Activated T-cell treated with anti-CD3 and anti-CD28 coated beads, Interleukin-2, amount 50 U/mL, for 72 hours (primary cell): ENCODE results near the gene ADAM20. TPM values are rescaled to one million over a fixed set of nuclear protein-coding genes. Genes with fewer than 3 reads are reported as not detected.
"Not testable (repeated sequence)": the region's sequence is repeated elsewhere in the genome, so short reads cannot be mapped to it uniquely, and the experiment has no call there.

ENCODE experiments used
- ATAC-seq, 2 donors: fragments of 150-1000 bp; cut with Tn5 transposase; replicated peaks in 1 of 2; 2 replicates each; pipeline ENCODE4 v1.10.0; 2021; ENCODE audit warnings: moderate library complexity in 2 of 2, mild to moderate bottlenecking in 1 of 2
- DNase-seq, 2 donors: peaks; one replicate each; pipeline ENCODE4 v3.0.0; 2021 to 2022; ENCODE audit warnings: mixed read lengths in 1 of 2
- H3K27ac Mint-ChIP-seq: one replicate; pipeline ENCODE4 v1.8.0; 2022; ENCODE audit warnings: mild to moderate bottlenecking, moderate library complexity, mixed read lengths
- H3K27me3 Mint-ChIP-seq: one replicate; pipeline ENCODE4 v1.8.0; 2022; ENCODE audit warnings: low read depth, mixed read lengths
- H3K36me3 Mint-ChIP-seq, 2 donors: one replicate each; pipeline ENCODE4 v1.8.0; 2022; ENCODE audit warnings: mixed read lengths in 2 of 2, mild to moderate bottlenecking in 1 of 2; ENCODE audit not compliant: insufficient read depth in 2 of 2
- H3K4me1 Mint-ChIP-seq: one replicate; pipeline ENCODE4 v1.8.0; 2022; ENCODE audit warnings: low read depth, mixed read lengths
- H3K4me3 Mint-ChIP-seq, 2 donors: one replicate each; pipeline ENCODE4 v1.8.0; 2022; ENCODE audit warnings: mild to moderate bottlenecking in 2 of 2, mixed read lengths in 2 of 2, moderate library complexity in 2 of 2
- H3K9me3 Mint-ChIP-seq, 2 donors: one replicate each; pipeline ENCODE4 v1.8.0; 2022; ENCODE audit warnings: mixed read lengths in 2 of 2
- total RNA-seq, 2 donors: library from RNA; stranded (reverse); gene quantifications; one replicate each; pipeline ENCODE4 v1.2.3, GENCODE V29; 2022

ADAM20 gene
- total RNA-seq, 2 donors from 2014 or later: 1.2 to 1.3 TPM

DNA sequence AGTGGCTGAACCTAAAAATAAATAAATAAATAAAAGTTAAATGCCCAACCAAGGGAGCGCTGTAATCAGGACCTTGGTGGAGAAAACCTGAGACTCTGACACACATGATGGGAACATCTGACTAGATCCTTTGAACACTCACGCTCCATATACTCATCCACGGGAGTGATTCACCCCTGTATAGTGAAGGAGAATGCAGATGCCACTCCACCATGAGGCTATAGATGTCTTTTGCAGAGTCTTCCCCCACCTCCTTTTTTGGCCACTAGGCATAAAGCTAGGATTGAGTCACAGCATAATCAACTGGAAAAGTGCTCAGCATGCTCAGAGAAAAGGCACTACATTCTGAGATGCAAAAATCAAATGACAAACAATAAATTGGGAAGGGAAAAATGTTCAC is 19.0 kb downstream of the ADAM20 start:
- H3K27me3 Mint-ChIP-seq: no peaks in the 10 kb centered on the region

DNA sequence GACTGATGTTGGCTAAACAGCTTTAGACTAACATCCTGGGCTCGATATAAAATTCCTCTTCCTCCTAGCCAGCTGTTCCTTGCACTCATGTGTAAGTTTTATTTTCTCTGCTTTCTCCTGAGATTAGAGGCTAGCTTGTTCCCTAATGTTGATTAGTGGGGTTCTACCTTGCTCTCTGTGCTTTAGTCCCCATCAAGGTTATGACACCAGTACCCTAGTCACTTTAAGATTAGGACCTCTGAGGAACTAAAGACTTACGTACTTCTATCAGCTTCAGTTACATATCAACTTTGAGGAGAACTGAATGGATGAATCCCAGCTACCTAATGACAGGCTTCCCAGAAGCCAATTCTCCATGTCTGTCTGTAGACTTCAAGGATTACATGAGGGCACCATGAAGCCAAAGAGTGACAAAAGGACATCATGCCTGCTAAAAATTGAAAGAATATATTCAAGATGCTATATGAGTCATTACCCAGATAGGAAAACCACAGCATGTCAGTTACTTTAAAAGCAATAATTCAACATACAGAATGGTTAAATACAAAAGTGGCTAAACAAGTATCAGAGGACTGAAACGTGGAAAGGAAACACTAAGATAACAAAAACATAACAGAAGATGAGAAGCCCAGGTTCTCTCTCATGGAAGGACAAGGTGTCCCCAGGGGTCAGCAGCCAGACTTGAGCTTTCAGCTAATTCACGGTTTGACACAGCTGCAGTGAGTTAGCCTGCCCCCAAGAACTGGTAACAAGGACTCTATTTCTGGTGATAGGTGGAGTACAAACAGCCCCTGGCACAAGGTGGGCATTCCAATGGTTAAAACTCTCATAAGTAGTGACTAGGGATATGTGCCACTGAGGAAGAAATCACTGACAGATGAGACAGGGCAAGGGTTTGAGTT is 20.4 kb downstream of the ADAM20 start:
- Mint-ChIP-seq H3K27ac (no peak overlapping the region), H3K4me1 (peaks cover 15% of the 10 kb centered on the region), H3K4me3 (peak overlapping the region in 1 of 2 donors; percentile 11), H3K9me3 (peaks cover 2 to 3% of the 10 kb centered on the region in 2 donors), H3K27me3 (no peaks in the 10 kb centered on the region), H3K36me3 (peaks cover 2 to 4% of the 10 kb centered on the region in 2 donors)
- ATAC-seq (peak; percentile 43 to 49), DNase-seq (no peak)

More for the DNA sequence above, 19.0 kb downstream of the ADAM20 start:
- H3K36me3 Mint-ChIP-seq: peaks cover 2 to 8% of the 10 kb centered on the region in 2 donors
- peaks cover 15% of the 10 kb centered on the region for H3K4me1 Mint-ChIP-seq
- no peak for DNase-seq
- peaks cover 7 to 9% of the 10 kb centered on the region in 2 donors for H3K9me3 Mint-ChIP-seq
- no peak overlapping the region for H3K27ac Mint-ChIP-seq
- H3K4me3 Mint-ChIP-seq: no peak overlapping the region
- ATAC-seq: peak in 1 of 2 donors; percentile 58

- no peak for DNase-seq
- H3K9me3 Mint-ChIP-seq: peaks cover 1 to 2% of the 10 kb centered on the region in 2 donors
- H3K27me3 Mint-ChIP-seq: no peaks in the 10 kb centered on the region
- no peak for ATAC-seq
- no peaks in the 10 kb centered on the region for H3K4me1 Mint-ChIP-seq
- H3K36me3 Mint-ChIP-seq: peaks cover 2 to 3% of the 10 kb centered on the region in 2 donors
- H3K27ac Mint-ChIP-seq: no peak overlapping the region
- no peak overlapping the region for H3K4me3 Mint-ChIP-seq
Observed at GRCh38 chr14:70498191-70498590, 36.6 kb downstream of the ADAM20 start.

DNA sequence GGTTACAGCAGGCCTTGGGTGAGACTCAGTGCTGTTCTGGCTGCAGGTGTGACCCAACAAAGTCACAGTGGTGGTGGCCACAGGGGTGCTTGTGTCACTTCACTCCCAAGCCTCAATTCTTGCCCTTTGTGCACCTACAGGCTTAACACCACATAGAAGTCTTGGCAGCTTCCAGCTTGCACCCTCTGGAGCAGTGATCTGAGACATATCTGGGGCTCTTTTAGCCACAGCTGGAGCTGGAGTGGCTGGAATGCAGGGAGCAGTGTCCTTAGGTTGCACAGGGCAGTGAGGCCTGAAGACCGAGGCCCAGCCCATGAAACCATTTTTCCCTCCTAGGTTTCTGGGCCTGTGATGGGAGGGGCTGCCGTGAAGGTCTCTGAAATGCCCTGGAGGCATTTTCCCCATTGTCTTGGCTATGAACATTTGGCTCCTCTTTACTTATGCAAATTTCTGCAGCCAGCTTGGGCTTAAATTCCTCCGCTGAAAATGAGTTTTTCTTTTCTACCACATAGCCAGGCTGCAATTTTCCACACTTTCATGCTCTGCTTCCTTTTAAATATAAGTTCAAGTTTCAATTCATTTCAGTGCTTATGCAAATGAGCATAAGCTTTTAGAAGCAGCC is 45.1 kb downstream of the ADAM20 start:
- Mint-ChIP-seq H3K4me1 (no peaks in the 10 kb centered on the region), H3K36me3 (peaks cover 17 to 19% of the 10 kb centered on the region in 2 donors)

GRCh38 chr14:70477356-70478105 is 57.3 kb downstream of the ADAM20 start:
- H3K36me3 Mint-ChIP-seq, ATAC-seq, H3K4me3 Mint-ChIP-seq, H3K27me3 Mint-ChIP-seq, H3K9me3 Mint-ChIP-seq, H3K4me1 Mint-ChIP-seq, DNase-seq, H3K27ac Mint-ChIP-seq: not testable (repeated sequence)

More for the DNA sequence above, 45.1 kb downstream of the ADAM20 start:
- Mint-ChIP-seq H3K27me3 (no peaks in the 10 kb centered on the region), H3K27ac (no peak overlapping the region), H3K4me3 (no peak overlapping the region), H3K9me3 (peaks cover 2 to 15% of the 10 kb centered on the region in 2 donors)
- DNase-seq (no peak), ATAC-seq (no peak)

GRCh38 chr14:70475459-70475858 is 59.3 kb downstream of the ADAM20 start:
- DNase-seq, ATAC-seq: not testable (repeated sequence)

GRCh38 chr14:70473825-70474224 is 61.0 kb downstream of the ADAM20 start:
- DNase-seq: no peak
- H3K36me3 Mint-ChIP-seq: peaks cover 0 to 1% of the 10 kb centered on the region in 2 donors
- no peak overlapping the region for H3K4me3 Mint-ChIP-seq
- H3K4me1 Mint-ChIP-seq: peaks cover 18% of the 10 kb centered on the region
- no peak overlapping the region for H3K27ac Mint-ChIP-seq
- no peak for ATAC-seq
- H3K9me3 Mint-ChIP-seq: peaks cover 0 to 2% of the 10 kb centered on the region in 2 donors
- no peaks in the 10 kb centered on the region for H3K27me3 Mint-ChIP-seq

More at GRCh38 chr14:70475459-70475858, 59.3 kb downstream of the ADAM20 start:
- not testable (repeated sequence) for H3K36me3 Mint-ChIP-seq, H3K27ac Mint-ChIP-seq, H3K27me3 Mint-ChIP-seq, H3K9me3 Mint-ChIP-seq, H3K4me3 Mint-ChIP-seq
- peaks cover 18% of the 10 kb centered on the region for H3K4me1 Mint-ChIP-seq

Other genes starting within 250 kb of the ADAM20 start
- 10 to 100 TPM; 39.2 to 39.3 TPM for gene COX16, start 175.3 kb downstream of the ADAM20 start, total RNA-seq
- 1 to 10 TPM; 3.3 to 4.4 TPM for gene SYNJ2BP, start 117.9 kb downstream of the ADAM20 start, total RNA-seq
- under 1 TPM in 1 of 2 donors, not detected in 1; 0.14 TPM for gene ADAM21, start 82.8 kb downstream of the ADAM20 start, total RNA-seq
- gene MED6, start 65.7 kb upstream of the ADAM20 start, total RNA-seq: 10 to 100 TPM; 47.9 to 49.0 TPM
- gene TTC9, start 106.9 kb upstream of the ADAM20 start, total RNA-seq: 10 to 100 TPM; 10.5 to 10.9 TPM